Measurements from ENCODE around the gene KIF26B. TPM values are rescaled to one million over a fixed set of nuclear protein-coding genes. Genes with fewer than 3 reads are reported as not detected.

KIF26B gene
- total RNA-seq, 3 donors from 2014 or later (not counting 1 experiment from before 2014, with no cell fraction given): 0.16 to 0.96 (median 0.18) TPM

- Histone ChIP-seq H3K4me3 (ENCODE audit: low read length) (no peak overlapping the region), H3K4me1 (ENCODE audit: control insufficient read depth, insufficient read depth, low read length) (no peaks in the 10 kb centered on the region), H3K27me3 (ENCODE audit: control insufficient read depth, insufficient read depth, low read length) (no peaks in the 10 kb centered on the region), H3K27ac (ENCODE audit: low read length) (no peak overlapping the region), H3K36me3 (ENCODE audit: control insufficient read depth, insufficient read depth, low read length) (no peaks in the 10 kb centered on the region), H3K9me3 (ENCODE audit: control insufficient read depth, insufficient read depth, low read length) (no peaks in the 10 kb centered on the region)
- no peak overlapping the region for H3K4me3 Mint-ChIP-seq
- no peak for TF ChIP-seq CTCF (IDR thresholded peaks at IDR 0.05)
- no peak overlapping the region for H3K27ac Mint-ChIP-seq
- no peaks in the 10 kb centered on the region for H3K9me3 Mint-ChIP-seq
- H3K4me1 Mint-ChIP-seq: no peaks in the 10 kb centered on the region
- intact Hi-C loops (cut with micrococcal nuclease): no loop called here
- 84% methylated on average over 9 of the region's 9 CpGs for WGBS (ENCODE audit: insufficient coverage)
- ATAC-seq: no peak
- H3K27me3 Mint-ChIP-seq (ENCODE audit: low read depth in 2 of 2): no peaks in the 10 kb centered on the region
- DNase-seq: no peak
- H3K36me3 Mint-ChIP-seq: no peaks in the 10 kb centered on the region
Measured at GRCh38 chr1:245409341-245410195, 254.8 kb downstream of the KIF26B start.

- H3K36me3 ChIP-seq (ENCODE audit: control insufficient read depth, insufficient read depth, low read length): no peaks in the 10 kb centered on the region
- DNase-seq (no peak), ATAC-seq (no peak)
- H3K9me3 ChIP-seq (ENCODE audit: control insufficient read depth, insufficient read depth, low read length): no peaks in the 10 kb centered on the region
- WGBS (ENCODE audit: insufficient coverage): 91% methylated on average over 14 of the region's 14 CpGs
- Mint-ChIP-seq H3K27ac (no peak overlapping the region), H3K36me3 (no peaks in the 10 kb centered on the region), H3K9me3 (no peaks in the 10 kb centered on the region), H3K4me3 (no peak overlapping the region), H3K4me1 (no peaks in the 10 kb centered on the region), H3K27me3 (ENCODE audit: low read depth in 2 of 2) (no peaks in the 10 kb centered on the region)
- TF ChIP-seq CTCF (IDR thresholded peaks at IDR 0.05): no peak
- H3K4me1 ChIP-seq (ENCODE audit: control insufficient read depth, insufficient read depth, low read length): no peaks in the 10 kb centered on the region
- no peak overlapping the region for H3K27ac ChIP-seq (ENCODE audit: low read length)
- intact Hi-C loops (cut with micrococcal nuclease): no loop called here
- H3K4me3 ChIP-seq (ENCODE audit: low read length): no peak overlapping the region
- no peaks in the 10 kb centered on the region for H3K27me3 ChIP-seq (ENCODE audit: control insufficient read depth, insufficient read depth, low read length)
Measured at GRCh38 chr1:245411245-245412036, 256.7 kb downstream of the KIF26B start.

GRCh38 chr1:245412306-245412705 lies 257.5 kb downstream of the KIF26B start:
- Mint-ChIP-seq H3K4me3 (no peak overlapping the region), H3K9me3 (no peaks in the 10 kb centered on the region), H3K36me3 (no peaks in the 10 kb centered on the region), H3K27me3 (ENCODE audit: low read depth in 2 of 2) (no peaks in the 10 kb centered on the region), H3K27ac (no peak overlapping the region), H3K4me1 (no peaks in the 10 kb centered on the region)
- no peak overlapping the region for H3K4me3 ChIP-seq (ENCODE audit: low read length)
- ATAC-seq: no peak
- 85% methylated on average over 5 of the region's 5 CpGs for WGBS (ENCODE audit: insufficient coverage)
- H3K27ac ChIP-seq (ENCODE audit: low read length): no peak overlapping the region
- no peak for TF ChIP-seq CTCF (IDR thresholded peaks at IDR 0.05)
- DNase-seq: no peak
- H3K4me1 ChIP-seq (ENCODE audit: control insufficient read depth, insufficient read depth, low read length): no peaks in the 10 kb centered on the region
- no peaks in the 10 kb centered on the region for H3K9me3 ChIP-seq (ENCODE audit: control insufficient read depth, insufficient read depth, low read length)
- intact Hi-C loops (cut with micrococcal nuclease): no loop called here
- H3K36me3 ChIP-seq (ENCODE audit: control insufficient read depth, insufficient read depth, low read length): no peaks in the 10 kb centered on the region
- no peaks in the 10 kb centered on the region for H3K27me3 ChIP-seq (ENCODE audit: control insufficient read depth, insufficient read depth, low read length)
